ENCODE measurements around the gene ZNF106.
A peak's percentile ranks its signal among the peaks of the same experiment; 100 is the strongest.

The ZNF106 gene

GRCh38 chr15:42405863-42406482 lies 85.0 kb downstream of the ZNF106 start:
- no peak for DNase-seq (ENCODE audit: low spot score)

- DNase-seq (ENCODE audit: low spot score), result no peak
Observed at GRCh38 chr15:42404461-42405235, 86.3 kb downstream of the ZNF106 start.

GRCh38 chr15:42403389-42403788 lies 87.6 kb downstream of the ZNF106 start:
- DNase-seq (ENCODE audit: low spot score), result no peak

- DNase-seq (ENCODE audit: low spot score), result no peak
Observed at GRCh38 chr15:42402455-42403205, 88.3 kb downstream of the ZNF106 start.

- no peak for DNase-seq (ENCODE audit: low spot score)
Observed at GRCh38 chr15:42401544-42402454, 89.1 kb downstream of the ZNF106 start.

- no peak for DNase-seq (ENCODE audit: low spot score)
Observed at GRCh38 chr15:42395838-42396237, 95.1 kb downstream of the ZNF106 start.

- no peak for DNase-seq (ENCODE audit: low spot score)
Observed at GRCh38 chr15:42394106-42394505, 96.8 kb downstream of the ZNF106 start.

- no peak for DNase-seq (ENCODE audit: low spot score)
Observed at GRCh38 chr15:42392309-42393024, 98.5 kb downstream of the ZNF106 start.

GRCh38 chr15:42387603-42388002 lies 103.3 kb downstream of the ZNF106 start:
- no peak for DNase-seq (ENCODE audit: low spot score)

GRCh38 chr15:42385980-42386700 lies 104.8 kb downstream of the ZNF106 start:
- no peak for DNase-seq (ENCODE audit: low spot score)

- DNase-seq (ENCODE audit: low spot score), result peak; percentile 52
Observed at GRCh38 chr15:42385206-42385979, 105.5 kb downstream of the ZNF106 start.

GRCh38 chr15:42384597-42384996 lies 106.3 kb downstream of the ZNF106 start:
- DNase-seq (ENCODE audit: low spot score), result no peak

GRCh38 chr15:42378011-42378410 lies 112.9 kb downstream of the ZNF106 start:
- DNase-seq (ENCODE audit: low spot score), result no peak

- no peak for DNase-seq (ENCODE audit: low spot score)
Observed at GRCh38 chr15:42375941-42376340, 115.0 kb downstream of the ZNF106 start.

- DNase-seq (ENCODE audit: low spot score), result no peak
Observed at GRCh38 chr15:42375252-42375651, 115.7 kb downstream of the ZNF106 start.

GRCh38 chr15:42374810-42375209 lies 116.1 kb downstream of the ZNF106 start:
- DNase-seq (ENCODE audit: low spot score), result no peak

GRCh38 chr15:42373936-42374335 lies 117.0 kb downstream of the ZNF106 start:
- no peak for DNase-seq (ENCODE audit: low spot score)

GRCh38 chr15:42373274-42373673 lies 117.7 kb downstream of the ZNF106 start:
- no peak for DNase-seq (ENCODE audit: low spot score)

- DNase-seq (ENCODE audit: low spot score), result no peak
Observed at GRCh38 chr15:42371096-42371495, 119.8 kb downstream of the ZNF106 start.

GRCh38 chr15:42368096-42368495 lies 122.8 kb downstream of the ZNF106 start:
- DNase-seq (ENCODE audit: low spot score), result no peak
